ENCODE results near the gene NOP14.

Gene NOP14

DNA sequence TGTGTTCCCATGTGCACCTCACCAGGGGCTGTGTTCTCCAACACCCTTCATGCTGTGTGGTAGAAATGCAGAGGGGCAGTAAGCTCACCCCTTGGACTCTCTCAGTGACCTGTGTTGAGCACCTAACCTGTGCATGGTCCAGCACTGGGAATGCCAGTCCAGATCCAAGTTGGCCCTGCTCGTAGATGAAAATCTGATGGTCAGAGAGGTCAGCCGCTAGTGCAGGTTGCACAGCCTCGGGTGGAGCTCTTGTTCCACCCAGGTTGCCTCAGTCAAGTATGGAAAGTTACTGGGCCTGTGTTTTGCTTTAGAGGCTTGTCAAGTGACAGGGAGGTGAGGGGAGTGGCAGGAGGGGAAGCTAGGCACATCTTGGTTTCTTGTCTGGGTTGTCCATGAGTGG lies 51.3 kb downstream of the NOP14 start:
- Histone ChIP-seq H3K4me3 (replicated peaks; ENCODE audit: insufficient read depth, low read length) (no peak overlapping the region), H3K27me3 (ENCODE audit: insufficient read depth, poor library complexity, severe bottlenecking) (no peaks in the 10 kb centered on the region), H3K27ac (replicated peaks) (no peak overlapping the region)
- DNase-seq (ENCODE audit: low read depth in 1 of 2, low spot score in 1 of 2) = no peak
- TF ChIP-seq SPI1 (IDR thresholded peaks at IDR 0.05; ENCODE audit: borderline replicate concordance, low read depth) (no peak), GABPA (IDR thresholded peaks at IDR 0.05; ENCODE audit: low read depth) (no peak), POLR2AphosphoS5 (IDR thresholded peaks at IDR 0.05; ENCODE audit: low read depth) (no peak)
- TF ChIP-seq, protein P1, sequence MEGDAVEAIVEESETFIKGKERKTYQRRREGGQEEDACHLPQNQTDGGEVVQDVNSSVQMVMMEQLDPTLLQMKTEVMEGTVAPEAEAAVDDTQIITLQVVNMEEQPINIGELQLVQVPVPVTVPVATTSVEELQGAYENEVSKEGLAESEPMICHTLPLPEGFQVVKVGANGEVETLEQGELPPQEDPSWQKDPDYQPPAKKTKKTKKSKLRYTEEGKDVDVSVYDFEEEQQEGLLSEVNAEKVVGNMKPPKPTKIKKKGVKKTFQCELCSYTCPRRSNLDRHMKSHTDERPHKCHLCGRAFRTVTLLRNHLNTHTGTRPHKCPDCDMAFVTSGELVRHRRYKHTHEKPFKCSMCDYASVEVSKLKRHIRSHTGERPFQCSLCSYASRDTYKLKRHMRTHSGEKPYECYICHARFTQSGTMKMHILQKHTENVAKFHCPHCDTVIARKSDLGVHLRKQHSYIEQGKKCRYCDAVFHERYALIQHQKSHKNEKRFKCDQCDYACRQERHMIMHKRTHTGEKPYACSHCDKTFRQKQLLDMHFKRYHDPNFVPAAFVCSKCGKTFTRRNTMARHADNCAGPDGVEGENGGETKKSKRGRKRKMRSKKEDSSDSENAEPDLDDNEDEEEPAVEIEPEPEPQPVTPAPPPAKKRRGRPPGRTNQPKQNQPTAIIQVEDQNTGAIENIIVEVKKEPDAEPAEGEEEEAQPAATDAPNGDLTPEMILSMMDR (IDR thresholded peaks at IDR 0.05; ENCODE audit: insufficient read depth, low read length) = no peak
- TF ChIP-seq, protein P2, sequence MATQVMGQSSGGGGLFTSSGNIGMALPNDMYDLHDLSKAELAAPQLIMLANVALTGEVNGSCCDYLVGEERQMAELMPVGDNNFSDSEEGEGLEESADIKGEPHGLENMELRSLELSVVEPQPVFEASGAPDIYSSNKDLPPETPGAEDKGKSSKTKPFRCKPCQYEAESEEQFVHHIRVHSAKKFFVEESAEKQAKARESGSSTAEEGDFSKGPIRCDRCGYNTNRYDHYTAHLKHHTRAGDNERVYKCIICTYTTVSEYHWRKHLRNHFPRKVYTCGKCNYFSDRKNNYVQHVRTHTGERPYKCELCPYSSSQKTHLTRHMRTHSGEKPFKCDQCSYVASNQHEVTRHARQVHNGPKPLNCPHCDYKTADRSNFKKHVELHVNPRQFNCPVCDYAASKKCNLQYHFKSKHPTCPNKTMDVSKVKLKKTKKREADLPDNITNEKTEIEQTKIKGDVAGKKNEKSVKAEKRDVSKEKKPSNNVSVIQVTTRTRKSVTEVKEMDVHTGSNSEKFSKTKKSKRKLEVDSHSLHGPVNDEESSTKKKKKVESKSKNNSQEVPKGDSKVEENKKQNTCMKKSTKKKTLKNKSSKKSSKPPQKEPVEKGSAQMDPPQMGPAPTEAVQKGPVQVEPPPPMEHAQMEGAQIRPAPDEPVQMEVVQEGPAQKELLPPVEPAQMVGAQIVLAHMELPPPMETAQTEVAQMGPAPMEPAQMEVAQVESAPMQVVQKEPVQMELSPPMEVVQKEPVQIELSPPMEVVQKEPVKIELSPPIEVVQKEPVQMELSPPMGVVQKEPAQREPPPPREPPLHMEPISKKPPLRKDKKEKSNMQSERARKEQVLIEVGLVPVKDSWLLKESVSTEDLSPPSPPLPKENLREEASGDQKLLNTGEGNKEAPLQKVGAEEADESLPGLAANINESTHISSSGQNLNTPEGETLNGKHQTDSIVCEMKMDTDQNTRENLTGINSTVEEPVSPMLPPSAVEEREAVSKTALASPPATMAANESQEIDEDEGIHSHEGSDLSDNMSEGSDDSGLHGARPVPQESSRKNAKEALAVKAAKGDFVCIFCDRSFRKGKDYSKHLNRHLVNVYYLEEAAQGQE (IDR thresholded peaks at IDR 0.05; ENCODE audit: insufficient replicate concordance, low read depth) = no peak

DNA sequence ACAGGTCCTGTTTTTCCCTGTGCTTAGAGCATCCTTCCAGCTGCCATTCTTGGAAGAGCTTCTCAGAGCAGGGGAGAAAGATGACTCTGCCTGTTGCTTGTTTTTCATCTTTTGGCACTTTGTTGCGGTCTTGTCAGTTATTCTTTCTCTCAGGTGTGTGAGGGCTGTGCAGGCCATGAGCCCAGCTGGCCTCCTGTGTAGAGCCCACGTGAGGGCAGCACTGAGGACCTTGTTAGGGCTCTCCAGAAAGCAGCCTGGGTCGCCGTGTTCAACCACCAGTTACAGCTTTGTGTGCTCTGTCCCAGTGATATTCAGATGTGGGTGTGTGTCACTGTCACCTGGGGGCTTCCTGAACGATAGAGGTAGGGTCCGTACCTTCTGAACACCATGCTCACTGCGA lies 52.8 kb downstream of the NOP14 start:
- H3K4me3 ChIP-seq (replicated peaks; ENCODE audit: insufficient read depth, low read length) = no peak overlapping the region
- H3K27ac ChIP-seq (replicated peaks) = no peak overlapping the region
- DNase-seq (ENCODE audit: low read depth in 1 of 2, low spot score in 1 of 2) = no peak
- H3K27me3 ChIP-seq (ENCODE audit: insufficient read depth, poor library complexity, severe bottlenecking) = no peaks in the 10 kb centered on the region
- TF ChIP-seq, protein P1 (IDR thresholded peaks at IDR 0.05; ENCODE audit: insufficient read depth, low read length) = no peak
- TF ChIP-seq GABPA (IDR thresholded peaks at IDR 0.05; ENCODE audit: low read depth) (no peak), SPI1 (IDR thresholded peaks at IDR 0.05; ENCODE audit: borderline replicate concordance, low read depth) (no peak), POLR2AphosphoS5 (IDR thresholded peaks at IDR 0.05; ENCODE audit: low read depth) (no peak)
- TF ChIP-seq, protein P2 (IDR thresholded peaks at IDR 0.05; ENCODE audit: insufficient replicate concordance, low read depth) = no peak

DNA sequence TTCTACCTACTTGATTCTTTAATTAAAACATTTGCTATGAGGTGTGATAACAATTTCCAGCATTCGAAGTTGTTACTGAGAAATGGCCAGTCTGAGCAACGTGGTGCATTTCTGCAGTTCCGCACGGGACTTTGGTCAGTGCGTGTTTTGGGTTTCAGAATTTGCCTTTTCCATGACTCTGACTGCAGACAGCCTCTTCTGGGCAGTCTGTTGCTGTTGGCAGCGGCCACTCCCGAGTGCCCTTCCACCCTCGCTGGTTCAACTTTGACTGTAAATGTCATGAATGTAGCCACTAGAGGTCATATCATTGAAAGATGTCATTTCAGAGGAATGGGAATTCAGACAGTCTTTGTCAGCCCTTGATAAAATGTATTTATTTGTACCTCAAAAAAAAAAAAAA lies 53.6 kb downstream of the NOP14 start:
- no peaks in the 10 kb centered on the region for H3K27me3 ChIP-seq (ENCODE audit: insufficient read depth, poor library complexity, severe bottlenecking)
- TF ChIP-seq, protein P2 (IDR thresholded peaks at IDR 0.05; ENCODE audit: insufficient replicate concordance, low read depth) = no peak
- no peak for TF ChIP-seq SPI1 (IDR thresholded peaks at IDR 0.05; ENCODE audit: borderline replicate concordance, low read depth)
- TF ChIP-seq, protein P1 (IDR thresholded peaks at IDR 0.05; ENCODE audit: insufficient read depth, low read length) = no peak
- TF ChIP-seq GABPA (IDR thresholded peaks at IDR 0.05; ENCODE audit: low read depth) = no peak
- no peak for TF ChIP-seq POLR2AphosphoS5 (IDR thresholded peaks at IDR 0.05; ENCODE audit: low read depth)
- DNase-seq (ENCODE audit: low read depth in 1 of 2, low spot score in 1 of 2) = no peak
- no peak overlapping the region for H3K27ac ChIP-seq (replicated peaks)
- no peak overlapping the region for H3K4me3 ChIP-seq (replicated peaks; ENCODE audit: insufficient read depth, low read length)
